Measurements from ENCODE around the gene RAB28.

DNA sequence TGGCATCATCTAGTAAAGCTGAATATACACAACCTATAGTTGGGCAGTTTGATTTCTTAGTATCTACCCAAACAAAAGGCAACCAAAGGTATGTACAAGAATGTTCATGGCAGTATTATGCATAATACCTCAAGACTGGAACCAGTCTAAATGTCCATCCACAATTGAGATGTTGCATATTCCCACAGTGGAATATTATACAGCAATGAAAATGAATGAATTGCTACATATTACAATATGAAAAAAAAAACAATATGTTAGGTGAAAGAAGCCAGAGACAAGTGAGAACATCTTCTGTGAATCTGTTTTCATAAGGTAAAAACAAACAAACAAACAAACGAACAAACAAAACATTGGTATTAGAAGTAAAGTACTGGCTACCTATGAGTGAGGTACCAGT is 11.6 kb upstream of the RAB28 start:
- TF ChIP-seq, protein P1, sequence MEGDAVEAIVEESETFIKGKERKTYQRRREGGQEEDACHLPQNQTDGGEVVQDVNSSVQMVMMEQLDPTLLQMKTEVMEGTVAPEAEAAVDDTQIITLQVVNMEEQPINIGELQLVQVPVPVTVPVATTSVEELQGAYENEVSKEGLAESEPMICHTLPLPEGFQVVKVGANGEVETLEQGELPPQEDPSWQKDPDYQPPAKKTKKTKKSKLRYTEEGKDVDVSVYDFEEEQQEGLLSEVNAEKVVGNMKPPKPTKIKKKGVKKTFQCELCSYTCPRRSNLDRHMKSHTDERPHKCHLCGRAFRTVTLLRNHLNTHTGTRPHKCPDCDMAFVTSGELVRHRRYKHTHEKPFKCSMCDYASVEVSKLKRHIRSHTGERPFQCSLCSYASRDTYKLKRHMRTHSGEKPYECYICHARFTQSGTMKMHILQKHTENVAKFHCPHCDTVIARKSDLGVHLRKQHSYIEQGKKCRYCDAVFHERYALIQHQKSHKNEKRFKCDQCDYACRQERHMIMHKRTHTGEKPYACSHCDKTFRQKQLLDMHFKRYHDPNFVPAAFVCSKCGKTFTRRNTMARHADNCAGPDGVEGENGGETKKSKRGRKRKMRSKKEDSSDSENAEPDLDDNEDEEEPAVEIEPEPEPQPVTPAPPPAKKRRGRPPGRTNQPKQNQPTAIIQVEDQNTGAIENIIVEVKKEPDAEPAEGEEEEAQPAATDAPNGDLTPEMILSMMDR (conservative IDR thresholded peaks at IDR 0.05; ENCODE audit: low read depth, low read length), result no peak
- TF ChIP-seq EZH2 (IDR thresholded peaks at IDR 0.05; ENCODE audit: low read length, unreplicated experiment), result no peak
- TF ChIP-seq EZH2phosphoT487 (IDR thresholded peaks at IDR 0.05; ENCODE audit: borderline replicate concordance, low read length), result no peak
